GM19023 (cell line): ENCODE results near the gene CCDC9B.

Source experiments
- ATAC-seq: cut with Tn5 transposase; IDR thresholded peaks from one replicate; pipeline ENCODE4 v1.9.1; 2021; ENCODE audit warnings: mild to moderate bottlenecking, moderate library complexity; ENCODE audit not compliant: unreplicated experiment

The CCDC9B gene

DNA sequence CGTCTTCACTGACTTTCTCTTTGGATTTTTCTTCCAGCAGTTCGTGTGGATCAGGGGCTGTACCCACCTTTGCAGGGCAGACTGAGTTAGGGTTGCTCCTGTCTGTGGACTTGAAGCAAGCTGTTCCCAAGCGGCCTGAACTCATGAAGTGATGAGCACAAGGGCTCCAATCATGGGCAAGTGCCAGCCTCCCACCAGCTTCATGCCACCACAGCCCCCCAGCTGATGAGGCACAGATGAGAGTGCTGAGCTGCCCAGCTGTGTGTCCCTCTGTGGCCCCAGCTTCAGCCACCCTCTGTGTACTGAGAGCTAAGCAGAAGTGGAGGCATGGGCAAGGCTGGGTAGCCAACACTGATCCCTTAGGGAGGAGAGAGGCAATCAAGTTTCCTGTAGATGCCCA is 29.7 kb downstream of the CCDC9B start:
- ATAC-seq, result no peak

DNA sequence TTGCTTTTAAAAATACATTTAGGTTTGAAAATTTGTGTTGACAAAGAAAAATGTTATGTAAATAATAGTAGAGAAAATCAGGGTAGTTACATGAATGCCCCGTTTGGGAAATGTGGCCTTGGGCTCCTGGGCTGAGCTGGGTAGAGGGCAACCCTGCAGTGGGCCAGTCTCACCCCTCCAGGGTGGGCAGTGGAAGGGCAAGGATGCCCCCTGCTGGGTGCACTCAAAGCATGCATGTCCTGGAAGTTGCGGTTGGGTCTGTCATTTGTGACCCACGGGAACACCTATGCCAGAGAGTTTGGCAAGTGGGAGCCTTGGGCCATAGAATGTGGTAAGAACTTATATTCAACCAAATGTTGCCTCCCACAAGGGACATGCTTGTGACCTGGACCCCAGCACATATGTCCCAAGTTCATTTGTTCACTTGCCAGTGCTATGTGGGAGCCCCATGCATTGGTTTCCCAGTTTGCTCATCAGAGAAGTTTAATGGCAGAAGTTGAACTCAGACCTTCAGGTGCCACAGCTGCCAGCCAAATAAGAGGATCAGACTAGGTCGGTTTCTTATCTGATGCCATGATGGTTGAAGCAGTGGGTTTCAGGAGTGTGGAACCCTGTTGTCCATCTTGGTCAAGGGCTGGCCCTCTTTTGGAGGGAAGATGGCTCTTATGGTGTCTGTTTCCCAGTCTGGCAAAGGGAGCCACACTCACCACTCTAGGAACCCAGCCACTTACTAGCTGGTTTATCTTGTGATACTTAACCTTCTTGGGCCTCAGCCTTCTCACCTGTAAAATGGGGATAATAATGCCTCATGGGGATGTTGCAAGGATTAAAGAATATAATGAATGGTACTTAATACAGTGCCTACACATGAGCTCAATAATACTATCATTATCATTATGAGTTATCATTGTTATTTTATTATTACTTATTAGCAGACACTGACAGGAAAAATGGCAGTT is 30.5 kb downstream of the CCDC9B start:
- no peak for ATAC-seq

DNA sequence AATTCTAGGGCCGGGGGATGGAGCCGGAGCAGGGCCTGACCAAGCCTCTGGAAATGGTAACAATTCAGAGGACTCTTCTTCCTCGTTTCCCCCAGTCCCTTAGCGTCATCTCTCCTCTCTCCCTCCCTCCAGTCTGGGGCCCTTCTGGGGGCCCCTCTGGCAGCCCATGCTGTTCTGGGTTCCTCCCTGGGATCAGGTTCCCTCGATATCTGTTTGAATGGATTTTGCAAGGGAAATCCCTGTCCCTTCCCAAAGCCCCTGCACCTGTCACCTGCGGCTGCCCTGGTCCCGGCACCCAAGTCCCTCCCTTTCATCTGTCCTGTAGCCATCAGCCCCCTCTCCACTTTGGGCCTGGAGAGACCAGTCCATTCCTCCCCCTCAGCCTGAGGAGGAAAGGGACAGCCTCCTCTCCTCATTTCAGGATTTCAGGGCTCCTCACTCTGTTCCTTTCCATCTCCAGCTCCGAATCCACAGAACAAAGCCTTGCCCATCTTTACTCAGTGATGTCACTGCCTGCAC is 31.3 kb downstream of the CCDC9B start:
- no peak for ATAC-seq

DNA sequence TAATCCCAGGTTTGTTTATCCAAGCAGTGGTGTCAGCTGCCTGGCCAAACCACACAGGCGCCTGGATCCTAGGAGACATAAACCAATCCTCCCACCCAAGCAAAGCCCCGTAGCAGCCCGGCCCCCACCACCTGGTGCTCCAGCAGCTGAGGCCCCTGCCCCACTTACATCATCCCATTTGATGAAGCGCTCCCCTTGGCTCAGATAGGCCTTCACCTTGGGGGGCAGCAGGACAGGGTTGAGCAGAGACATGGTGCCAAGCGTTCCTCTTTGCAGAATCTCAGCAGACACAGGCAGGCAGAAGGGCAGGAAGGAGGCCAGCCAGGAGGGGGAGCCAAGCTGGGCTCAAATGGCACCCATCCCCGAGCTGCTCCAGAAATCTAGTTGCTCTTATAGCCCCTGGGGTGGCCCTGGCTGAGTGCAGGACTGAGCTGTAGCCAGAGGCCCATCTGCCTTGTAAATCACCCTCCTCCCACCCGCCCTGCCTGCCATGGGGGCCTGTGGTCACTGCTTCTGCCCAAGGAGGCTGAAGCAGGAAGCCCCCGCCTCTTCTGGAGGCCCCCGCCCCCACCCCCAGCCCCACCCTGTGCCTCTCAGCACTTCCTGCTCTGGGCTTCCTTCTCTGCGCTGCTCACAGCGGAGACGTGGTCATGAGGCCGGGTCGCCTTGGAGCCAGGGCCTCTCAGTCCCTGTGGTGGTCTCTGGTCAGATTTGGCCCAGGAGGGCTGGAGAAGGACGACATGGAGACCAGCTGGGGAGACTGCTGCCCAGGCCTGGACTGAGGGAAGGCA is 33.1 kb downstream of the CCDC9B start, which contains the start of gene PLCB2:
Gene PLCB2, minus strand, starts transcription at position 515 of the 791 bp plus-strand sequence. Its CDS starts 263 bp downstream, at position 252.
- peak; percentile 54 for ATAC-seq

DNA sequence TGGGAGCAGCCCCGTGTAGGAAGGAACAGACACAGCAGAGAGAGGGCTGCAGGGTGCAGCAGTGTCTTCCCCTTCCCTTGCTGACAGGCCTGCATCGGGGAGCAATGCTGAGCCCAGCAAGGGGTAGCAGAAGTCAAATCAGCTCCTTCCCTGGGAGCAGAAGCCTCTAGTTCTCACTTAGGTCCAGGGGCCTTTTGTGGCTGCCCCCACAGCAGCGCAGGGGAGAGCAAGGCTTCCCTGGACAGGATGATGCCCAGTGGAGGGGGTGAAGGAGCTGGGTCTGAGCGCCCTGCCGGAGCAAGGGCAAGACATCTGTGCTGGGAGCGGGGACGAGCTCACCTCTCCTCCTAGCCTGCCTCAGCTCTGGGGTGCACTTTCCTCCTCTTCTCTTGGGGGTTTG is 33.8 kb downstream of the CCDC9B start:
- ATAC-seq, result no peak

DNA sequence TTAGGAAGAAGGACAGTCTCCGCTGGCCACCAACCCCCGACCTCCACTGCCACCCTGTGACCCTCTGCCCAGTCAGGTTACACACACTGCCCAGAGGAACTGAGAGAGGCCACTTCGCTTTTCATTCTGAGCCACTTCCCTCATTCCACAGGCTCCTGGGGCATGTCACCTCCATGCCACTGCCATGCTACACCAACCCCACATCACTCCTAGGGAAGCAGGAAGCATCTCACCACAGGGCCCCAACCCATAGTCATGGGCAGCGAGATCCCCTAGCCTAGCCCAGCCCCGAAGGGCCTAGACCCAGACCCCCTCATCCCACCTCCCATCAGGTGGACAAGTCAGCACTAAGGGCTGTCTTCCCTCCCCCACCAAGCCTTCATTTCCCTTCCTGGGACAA is 34.4 kb downstream of the CCDC9B start:
- no peak for ATAC-seq

DNA sequence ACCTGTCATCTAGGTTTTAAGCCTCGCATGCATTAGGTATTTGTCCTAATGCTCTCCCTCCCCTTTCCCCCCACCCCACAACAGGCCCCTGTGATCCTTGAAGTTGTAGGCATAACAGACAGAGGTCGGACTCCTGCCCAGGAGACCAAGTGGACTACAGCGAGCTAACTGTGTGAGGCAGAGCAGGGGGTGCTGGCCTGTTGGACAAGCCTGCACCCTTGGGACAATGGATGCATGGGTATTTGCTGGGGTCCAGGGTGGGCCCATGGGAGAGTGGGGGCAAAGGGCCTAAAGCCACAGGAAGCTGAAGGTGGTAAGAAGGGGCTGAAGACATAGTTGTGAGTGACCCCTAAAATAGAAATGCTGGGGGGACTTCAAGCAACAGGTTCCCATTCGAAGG is 35.5 kb downstream of the CCDC9B start:
- no peak for ATAC-seq

DNA sequence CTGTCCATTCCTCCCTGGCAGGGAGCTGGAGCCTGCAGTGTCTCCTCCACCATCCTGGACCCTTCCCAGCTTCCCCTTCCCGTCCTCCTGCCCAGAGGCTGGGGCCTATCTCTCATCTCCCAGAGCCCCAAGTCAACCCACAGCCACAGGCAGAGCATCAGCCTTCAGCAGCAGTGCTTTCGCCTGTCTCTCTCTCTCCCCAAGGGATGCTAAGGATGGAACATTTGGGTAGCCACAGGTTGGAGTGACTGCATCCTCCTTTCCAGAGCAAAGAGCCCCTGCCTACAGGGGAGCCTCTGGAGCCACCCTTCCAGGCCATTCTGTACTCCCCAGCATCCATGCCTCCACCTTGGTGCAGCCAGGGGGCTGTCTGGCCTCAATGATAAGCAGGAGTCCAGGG is 37.2 kb downstream of the CCDC9B start:
- ATAC-seq, result no peak

DNA sequence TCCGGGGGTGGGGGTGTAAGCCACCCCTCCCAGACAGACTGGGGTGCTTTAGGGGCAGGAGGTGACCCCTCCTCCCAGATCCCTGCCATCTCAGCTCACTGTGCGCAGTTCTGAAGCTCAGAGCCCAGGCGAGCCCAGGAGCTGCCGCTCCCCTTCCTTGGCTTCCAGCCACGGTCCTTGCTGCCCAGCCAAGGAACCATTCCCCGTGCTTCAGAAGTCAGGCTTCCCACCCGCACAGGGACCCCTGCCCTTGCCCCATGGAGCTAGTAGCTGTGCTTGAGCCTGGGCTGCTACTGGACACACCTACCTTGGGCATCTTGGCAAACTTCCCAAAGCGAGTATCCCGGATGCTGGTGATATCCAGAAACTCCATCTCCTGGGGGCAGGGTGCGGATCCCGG is 37.8 kb downstream of the CCDC9B start:
- no peak for ATAC-seq

DNA sequence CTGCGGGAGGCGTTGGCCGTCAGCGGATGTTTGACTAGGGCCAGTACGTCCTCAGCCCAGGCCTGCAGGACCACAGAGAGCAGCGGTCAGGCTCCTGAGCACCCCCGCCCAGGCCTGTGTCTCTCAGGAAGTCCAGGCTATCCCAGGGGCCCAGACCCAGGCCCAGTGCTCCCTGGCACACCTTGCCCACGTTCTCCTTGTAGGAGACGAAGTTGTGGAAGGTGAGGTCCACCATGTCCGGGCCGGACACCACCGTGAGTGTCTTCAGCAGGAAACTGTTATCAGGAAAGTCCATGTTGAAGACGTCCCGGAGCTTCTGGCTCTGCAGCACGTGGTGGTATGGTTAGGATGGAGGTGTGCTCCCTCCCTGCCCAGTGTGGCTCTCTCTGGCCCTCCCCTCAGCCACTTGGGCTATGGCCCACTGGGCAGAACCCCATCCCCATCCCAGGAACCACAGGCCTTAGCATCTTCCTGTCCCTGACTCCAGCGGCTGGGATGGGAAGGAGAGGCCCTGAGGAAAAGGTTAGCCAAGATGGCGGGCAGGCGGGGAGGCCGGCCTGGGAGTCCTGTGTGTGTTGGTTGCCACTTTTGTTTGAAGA is 38.4 kb downstream of the CCDC9B start:
- no peak for ATAC-seq

DNA sequence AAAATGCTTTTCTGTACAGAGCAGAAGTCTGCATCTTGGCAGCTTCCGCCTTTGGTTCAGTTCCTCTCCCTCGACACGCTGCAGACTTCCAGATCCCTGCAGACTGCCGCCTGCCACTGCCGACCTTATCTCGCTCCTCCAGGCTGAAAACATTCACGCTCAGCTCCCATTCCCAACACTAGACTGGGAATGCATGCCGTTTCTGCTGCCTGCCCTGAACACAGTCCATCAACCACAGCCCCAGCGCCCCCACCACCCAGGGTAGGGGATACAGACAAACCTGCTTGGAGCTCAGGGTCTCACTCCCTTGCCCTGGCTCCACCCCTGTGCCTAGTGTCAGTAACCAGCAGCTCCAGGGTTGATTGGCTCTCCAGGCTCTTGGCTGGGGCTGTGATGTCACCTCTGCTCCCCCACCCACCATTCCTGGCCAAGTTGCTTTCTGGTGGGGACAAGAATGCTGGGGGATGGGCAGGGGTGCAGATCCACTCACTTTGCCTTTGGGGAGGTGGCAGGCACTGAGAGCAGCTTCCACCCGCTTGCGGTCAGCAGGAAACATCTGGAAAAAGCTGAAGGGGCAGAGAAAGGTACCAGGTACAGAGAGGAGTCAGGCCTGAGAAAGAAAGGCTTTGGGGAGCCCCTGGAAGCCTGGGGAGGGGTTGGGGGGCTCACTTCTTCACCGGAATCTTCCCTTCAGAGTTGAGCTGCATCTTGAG is 39.1 kb downstream of the CCDC9B start:
- no peak for ATAC-seq

DNA sequence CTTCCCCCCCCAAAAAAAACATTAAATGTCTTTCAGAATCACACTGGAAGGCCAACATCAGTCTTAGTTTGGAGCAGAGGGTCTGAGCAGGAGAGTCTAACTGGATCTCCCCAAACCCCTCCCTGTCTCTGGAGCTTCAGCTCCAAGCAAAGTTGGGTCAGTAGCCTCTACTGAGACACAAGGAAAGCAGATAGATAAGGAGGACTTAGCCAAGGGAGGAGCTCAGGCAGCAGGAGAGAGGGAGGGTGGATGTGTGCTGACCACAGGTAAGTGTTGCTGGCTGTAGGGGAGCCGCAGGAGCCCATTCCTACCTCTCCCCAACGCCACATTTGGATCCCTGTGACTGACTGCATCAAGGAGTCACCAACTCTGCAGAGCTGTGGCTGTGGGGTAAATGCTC is 40.0 kb downstream of the CCDC9B start:
- ATAC-seq, result no peak

DNA sequence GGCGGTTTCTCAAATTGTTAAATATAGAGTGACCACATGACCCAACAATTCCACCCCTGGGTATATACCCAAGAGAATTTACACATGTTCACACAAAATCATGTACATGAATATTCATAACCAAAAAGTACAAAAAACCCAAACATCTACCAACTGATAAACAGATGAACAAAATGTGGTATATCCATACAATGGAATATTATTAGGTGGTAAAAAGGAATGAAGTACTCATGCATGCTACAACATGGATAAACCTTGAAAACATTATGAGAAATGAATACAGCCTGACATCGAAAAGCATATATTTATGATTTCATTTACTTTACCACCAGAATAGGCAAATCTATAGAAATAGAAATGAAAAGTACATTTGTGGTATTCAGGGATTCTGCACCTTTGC is 40.4 kb downstream of the CCDC9B start:
- no peak for ATAC-seq

DNA sequence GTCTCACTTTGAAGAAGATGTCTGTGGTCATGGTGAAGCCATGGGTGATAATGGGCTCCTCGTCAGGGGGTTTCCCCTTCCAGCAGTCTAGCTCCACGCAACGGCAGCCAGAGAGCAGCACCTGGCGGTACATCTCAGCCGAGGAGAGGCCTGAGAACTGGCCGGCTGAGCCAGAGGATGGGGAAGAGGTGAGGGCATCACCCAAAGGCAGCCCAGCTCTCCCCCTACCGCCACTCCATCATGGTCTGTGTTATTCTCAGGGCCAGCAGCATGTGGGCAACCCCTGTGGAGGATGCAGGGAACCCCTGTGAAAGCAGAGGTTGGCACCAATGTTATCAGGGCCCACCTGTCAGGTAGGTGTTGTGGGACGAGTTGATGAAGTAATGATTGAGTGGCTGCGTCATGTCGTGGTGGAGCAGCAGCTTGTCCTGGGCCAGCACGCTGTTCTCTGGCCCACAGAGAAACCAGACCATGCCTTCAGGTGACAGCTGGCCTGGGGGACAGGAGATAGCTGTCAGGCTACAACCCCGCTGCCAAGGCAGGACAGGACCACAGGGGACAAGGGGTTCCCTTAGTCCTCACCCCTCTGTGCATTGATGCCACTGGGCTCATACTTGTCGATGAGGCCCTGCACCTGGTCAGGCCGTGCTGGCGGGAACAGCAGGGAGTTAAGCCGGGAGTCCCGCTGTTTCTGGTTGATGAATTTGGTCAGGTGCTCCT is 42.4 kb downstream of the CCDC9B start:
- ATAC-seq, result no peak

DNA sequence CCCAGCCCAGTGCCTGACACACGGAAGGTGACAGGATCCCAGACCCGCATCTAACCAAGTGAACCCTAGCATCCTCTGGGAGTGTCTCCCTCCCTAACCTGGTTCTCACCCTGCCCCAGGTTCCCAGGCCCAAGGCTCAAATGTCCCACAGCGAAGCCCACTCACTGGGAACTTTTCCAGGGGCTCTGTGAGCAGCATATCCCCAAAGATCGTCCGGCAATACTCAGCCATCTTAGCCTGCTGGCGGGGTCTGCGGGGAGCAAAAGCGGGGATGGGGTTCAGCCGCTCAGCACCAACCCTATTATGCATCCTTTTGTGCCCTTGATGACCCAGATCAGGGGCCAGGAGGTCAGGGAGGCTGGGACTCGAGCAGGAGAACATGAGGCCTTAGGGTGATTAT is 43.4 kb downstream of the CCDC9B start:
- ATAC-seq, result no peak

DNA sequence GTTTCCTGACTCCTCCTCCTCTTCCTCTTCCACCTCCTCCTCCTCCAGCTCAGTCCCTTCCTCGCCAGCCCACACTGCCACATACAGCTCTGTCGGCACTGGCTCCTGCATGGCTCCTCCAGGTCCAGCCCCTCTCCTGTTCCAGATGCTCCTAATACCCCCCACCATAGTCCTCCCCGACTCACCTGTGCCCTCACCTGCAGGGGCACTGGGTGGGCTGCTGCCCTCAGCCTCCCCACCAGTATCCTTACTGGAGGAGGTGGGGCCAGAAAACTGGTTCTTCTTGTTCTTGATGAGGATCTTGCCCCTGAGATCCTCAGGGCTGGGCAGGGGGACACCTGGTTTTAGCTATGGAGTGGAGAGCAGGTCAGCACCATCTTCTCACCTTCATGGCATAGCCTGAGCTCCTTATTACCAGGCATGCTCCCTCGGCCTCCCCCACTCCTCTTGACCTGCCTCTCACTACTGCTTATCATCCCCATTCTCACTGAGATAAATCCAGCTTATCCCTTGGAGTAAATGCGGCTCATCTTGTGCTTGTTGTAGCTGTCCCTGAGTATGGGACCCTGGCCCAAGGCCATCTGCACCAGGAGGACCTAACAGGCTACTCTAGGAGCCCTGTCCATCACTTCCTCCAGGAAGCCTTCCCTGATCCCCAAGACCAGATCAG is 44.0 kb downstream of the CCDC9B start:
- ATAC-seq, result no peak

DNA sequence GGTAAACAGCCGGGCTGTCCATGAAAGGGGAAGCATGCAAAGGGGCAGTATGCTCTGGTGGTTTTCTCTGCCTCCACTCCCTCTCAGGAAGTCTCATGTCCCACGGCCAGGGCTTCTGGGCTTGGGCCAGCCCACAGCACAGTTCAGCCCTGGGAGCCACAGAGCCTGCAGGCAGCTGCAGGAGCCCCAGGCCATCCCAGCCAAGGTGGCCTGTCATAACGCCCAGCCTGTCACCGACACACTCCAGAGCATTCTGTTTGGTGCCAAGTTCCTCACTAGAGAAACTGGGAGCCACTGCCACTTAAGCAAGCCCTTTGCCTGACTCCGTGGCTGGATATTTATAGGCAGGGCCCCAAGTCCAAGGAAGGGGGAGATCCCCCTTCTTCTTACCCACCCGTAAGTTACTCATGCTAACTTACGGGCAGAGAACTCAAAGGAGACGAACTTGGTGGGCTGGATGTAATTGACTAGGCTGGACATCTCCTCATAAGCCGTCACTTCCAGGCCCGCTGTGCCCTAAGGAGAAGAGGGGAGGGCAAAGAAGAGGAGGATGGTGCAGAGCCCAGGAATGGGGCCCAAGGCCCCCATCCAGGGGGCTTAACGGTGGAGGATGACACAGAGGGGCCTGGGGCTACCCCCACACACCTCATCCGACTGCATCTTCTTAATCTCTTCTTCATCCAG is 44.7 kb downstream of the CCDC9B start:
- no peak for ATAC-seq

DNA sequence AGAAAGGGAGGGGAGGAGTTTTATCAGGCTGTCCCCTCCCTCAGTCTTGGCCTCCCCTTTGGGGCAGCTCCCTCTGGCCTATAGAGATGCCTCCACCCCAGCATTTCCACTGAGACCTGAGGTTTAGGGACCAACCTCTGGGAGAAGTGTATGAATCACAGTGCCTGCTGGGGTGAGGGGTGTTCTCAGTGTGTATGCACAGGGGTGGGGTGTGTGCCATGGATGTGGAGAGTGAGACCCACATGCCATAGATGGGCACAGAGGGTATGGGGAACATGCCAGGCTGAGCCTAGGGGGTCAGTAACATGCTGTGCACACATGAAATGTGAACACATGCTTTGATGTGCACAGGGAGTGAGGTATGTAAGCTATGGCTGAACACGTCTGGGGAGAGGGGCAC is 45.4 kb downstream of the CCDC9B start:
- no peak for ATAC-seq
